ENCODE results near the gene PTGS1.

- TF ChIP-seq CTCF (IDR thresholded peaks at IDR 0.05; ENCODE audit: poor library complexity, severe bottlenecking) (no peak), EZH2 (IDR thresholded peaks at IDR 0.05; ENCODE audit: borderline replicate concordance, insufficient read depth, low read length, poor library complexity, severe bottlenecking) (no peak), RAD21 (conservative IDR thresholded peaks at IDR 0.05) (no peak), EP300 (conservative IDR thresholded peaks at IDR 0.05; ENCODE audit: poor library complexity, severe bottlenecking) (no peak)
Observed at GRCh38 chr9:122394265-122395125, 23.7 kb downstream of the PTGS1 start.
